ENCODE results near the gene ETV3L.
A peak's percentile ranks its signal among the peaks of the same experiment; 100 is the strongest.

Gene ETV3L

GRCh38 chr1:157099633-157100009, at the start of gene ETV3L:
TSS of gene ETV3L (minus strand) at chr1:157099808. CDS start at chr1:157099523, 285 bp downstream.
- DNase-seq: no peak

- DNase-seq: no peak
These were observed 48.5 kb upstream of the ETV3L start for GRCh38 chr1:157147906-157148700.

GRCh38 chr1:157147037-157147436, 47.4 kb upstream of the ETV3L start:
- no peak for DNase-seq

GRCh38 chr1:157146244-157146643, 46.6 kb upstream of the ETV3L start:
- DNase-seq: no peak

GRCh38 chr1:157145076-157145475, 45.5 kb upstream of the ETV3L start:
- no peak for DNase-seq

- DNase-seq: no peak
These were observed 44.9 kb upstream of the ETV3L start for GRCh38 chr1:157144509-157144908.

- no peak for DNase-seq
These were observed 43.3 kb upstream of the ETV3L start for GRCh38 chr1:157142765-157143423.

- no peak for DNase-seq
These were observed 42.6 kb upstream of the ETV3L start for GRCh38 chr1:157142201-157142600.

GRCh38 chr1:157141212-157141855, 41.7 kb upstream of the ETV3L start:
- no peak for DNase-seq

- no peak for DNase-seq
These were observed 40.5 kb upstream of the ETV3L start for GRCh38 chr1:157140063-157140588.

- DNase-seq: no peak
These were observed 39.6 kb upstream of the ETV3L start for GRCh38 chr1:157139052-157139715.

GRCh38 chr1:157138220-157139051, 38.8 kb upstream of the ETV3L start, which contains the start of gene ETV3:
TSS of gene ETV3 (minus strand) at chr1:157138395. CDS start at chr1:157136352, 2,043 bp downstream.
- peak; percentile 98 for DNase-seq

- no peak for DNase-seq
These were observed 38.0 kb upstream of the ETV3L start for GRCh38 chr1:157137408-157138219.

- DNase-seq: no peak
These were observed 37.4 kb upstream of the ETV3L start for GRCh38 chr1:157137046-157137407.

- DNase-seq: no peak
These were observed 36.5 kb upstream of the ETV3L start for GRCh38 chr1:157136133-157136532.

- DNase-seq: no peak
These were observed 36.0 kb upstream of the ETV3L start for GRCh38 chr1:157135646-157136045.

- no peak for DNase-seq
These were observed 35.5 kb upstream of the ETV3L start for GRCh38 chr1:157135070-157135469.

GRCh38 chr1:157134442-157134841, 34.8 kb upstream of the ETV3L start:
- DNase-seq: no peak

GRCh38 chr1:157133426-157133825, 33.8 kb upstream of the ETV3L start:
- no peak for DNase-seq

- no peak for DNase-seq
These were observed 33.1 kb upstream of the ETV3L start for GRCh38 chr1:157132616-157133167.

GRCh38 chr1:157132111-157132510, 32.5 kb upstream of the ETV3L start:
- no peak for DNase-seq

All from retina (tissue), 1 donor.